Measurements from ENCODE around the gene TLR10. TPM values are rescaled to one million over a fixed set of nuclear protein-coding genes. Genes with fewer than 3 reads are reported as not detected.
"Not testable (repeated sequence)": the region's sequence is repeated elsewhere in the genome, so short reads cannot be mapped to it uniquely, and the experiment has no call there.

TLR10 gene
- total RNA-seq, 1 donor from 2014 or later = not detected

GRCh38 chr4:38811297-38811696 lies 28.5 kb upstream of the TLR10 start:
- Mint-ChIP-seq H3K4me1 (ENCODE audit: low read depth, unreplicated experiment) (no peaks in the 10 kb centered on the region), H3K4me3 (ENCODE audit: unreplicated experiment) (no peak overlapping the region), H3K27me3 (ENCODE audit: low read depth, unreplicated experiment) (no peaks in the 10 kb centered on the region), H3K9me3 (ENCODE audit: unreplicated experiment) (peaks cover 10% of the 10 kb centered on the region), H3K27ac (ENCODE audit: unreplicated experiment) (no peak overlapping the region), H3K36me3 (ENCODE audit: low read depth, unreplicated experiment) (peaks cover 2% of the 10 kb centered on the region)
- no peaks in the 10 kb centered on the region for H3K36me3 ChIP-seq (ENCODE audit: insufficient read depth, low read length)
- H3K27ac ChIP-seq (ENCODE audit: low read depth, low read length) = no peak overlapping the region
- no peak overlapping the region for H3K4me2 ChIP-seq (ENCODE audit: low read length)
- H3K4me1 ChIP-seq (ENCODE audit: insufficient read depth, low read length) = no peaks in the 10 kb centered on the region
- no peak overlapping the region for H3K9ac ChIP-seq (ENCODE audit: low read length)
- FAIRE-seq = no peak
- H4K20me1 ChIP-seq (ENCODE audit: insufficient read depth, low read length) = no peaks in the 10 kb centered on the region
- no peak overlapping the region for H3K4me3 ChIP-seq (ENCODE audit: insufficient read depth, low read depth, low read length)
- no peak overlapping the region for H2AFZ ChIP-seq (ENCODE audit: low read depth, low read length)
- H3K79me2 ChIP-seq (ENCODE audit: insufficient read depth, low read length) = no peaks in the 10 kb centered on the region
- no peaks in the 10 kb centered on the region for H3K27me3 ChIP-seq (ENCODE audit: insufficient read depth, low read length)
- DNase-seq (ENCODE audit: low read depth) = no peak
- no peaks in the 10 kb centered on the region for H3K9me3 ChIP-seq (ENCODE audit: insufficient read depth, low read depth, low read length)
- TF ChIP-seq CTCF (IDR thresholded peaks at IDR 0.05; ENCODE audit: insufficient read depth, low read depth, low read length) = no peak
- no peak for TF ChIP-seq EZH2 (IDR thresholded peaks at IDR 0.05; ENCODE audit: insufficient read depth, low read length)

GRCh38 chr4:38807462-38807861 lies 24.7 kb upstream of the TLR10 start:
- not testable (repeated sequence) for H3K27ac Mint-ChIP-seq (ENCODE audit: unreplicated experiment); H3K9me3 Mint-ChIP-seq (ENCODE audit: unreplicated experiment); H2AFZ ChIP-seq (ENCODE audit: low read depth, low read length); H3K9ac ChIP-seq (ENCODE audit: low read length); H3K27me3 ChIP-seq (ENCODE audit: insufficient read depth, low read length); H3K27me3 Mint-ChIP-seq (ENCODE audit: low read depth, unreplicated experiment); H3K4me1 Mint-ChIP-seq (ENCODE audit: low read depth, unreplicated experiment); DNase-seq (ENCODE audit: low read depth); H3K4me3 Mint-ChIP-seq (ENCODE audit: unreplicated experiment); H3K4me2 ChIP-seq (ENCODE audit: low read length); H3K4me1 ChIP-seq (ENCODE audit: insufficient read depth, low read length); H3K4me3 ChIP-seq (ENCODE audit: insufficient read depth, low read depth, low read length); H4K20me1 ChIP-seq (ENCODE audit: insufficient read depth, low read length); H3K9me3 ChIP-seq (ENCODE audit: insufficient read depth, low read depth, low read length); H3K79me2 ChIP-seq (ENCODE audit: insufficient read depth, low read length); H3K36me3 ChIP-seq (ENCODE audit: insufficient read depth, low read length); H3K27ac ChIP-seq (ENCODE audit: low read depth, low read length); FAIRE-seq; H3K36me3 Mint-ChIP-seq (ENCODE audit: low read depth, unreplicated experiment)

GRCh38 chr4:38806251-38806650 lies 23.5 kb upstream of the TLR10 start:
- not testable (repeated sequence) for H3K4me3 ChIP-seq (ENCODE audit: insufficient read depth, low read depth, low read length); FAIRE-seq; H3K36me3 ChIP-seq (ENCODE audit: insufficient read depth, low read length); H3K4me1 Mint-ChIP-seq (ENCODE audit: low read depth, unreplicated experiment); H3K36me3 Mint-ChIP-seq (ENCODE audit: low read depth, unreplicated experiment); H3K4me2 ChIP-seq (ENCODE audit: low read length); H3K9me3 ChIP-seq (ENCODE audit: insufficient read depth, low read depth, low read length); H4K20me1 ChIP-seq (ENCODE audit: insufficient read depth, low read length); DNase-seq (ENCODE audit: low read depth); H3K9ac ChIP-seq (ENCODE audit: low read length); H3K79me2 ChIP-seq (ENCODE audit: insufficient read depth, low read length); H2AFZ ChIP-seq (ENCODE audit: low read depth, low read length); H3K27me3 ChIP-seq (ENCODE audit: insufficient read depth, low read length); H3K9me3 Mint-ChIP-seq (ENCODE audit: unreplicated experiment); H3K4me3 Mint-ChIP-seq (ENCODE audit: unreplicated experiment); H3K27ac Mint-ChIP-seq (ENCODE audit: unreplicated experiment); H3K27ac ChIP-seq (ENCODE audit: low read depth, low read length); H3K4me1 ChIP-seq (ENCODE audit: insufficient read depth, low read length); H3K27me3 Mint-ChIP-seq (ENCODE audit: low read depth, unreplicated experiment)

Measured in astrocyte (in vitro differentiated cells and primary cell).